LNCAP (cell line): Measurements from ENCODE around the gene DNAJB4.

Source experiments
- TF ChIP-seq, protein P1 (sequence below): fragments of 450-650 bp; IDR thresholded peaks from 2 replicates; pipeline ENCODE4 v1.5.1; 2017; ENCODE audit warnings: mild to moderate bottlenecking

The DNAJB4 gene

DNA sequence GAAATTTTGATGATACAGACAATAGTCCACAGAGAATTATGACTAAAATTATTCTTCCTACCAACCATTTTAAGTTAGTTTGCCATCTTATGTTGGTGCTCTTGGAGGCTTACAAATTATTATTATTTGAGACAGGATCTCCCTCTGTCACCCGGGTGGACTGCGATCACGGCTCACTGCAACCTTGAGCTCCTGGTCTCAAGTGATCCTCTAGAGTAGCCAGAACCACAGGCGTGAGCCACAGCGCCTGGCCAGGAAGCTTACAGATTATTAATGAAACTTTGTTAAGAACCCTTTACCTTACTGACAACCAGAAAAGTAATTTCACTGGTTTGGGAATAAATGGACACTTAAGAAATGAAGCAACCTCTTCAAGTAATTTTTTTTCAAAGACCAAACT lies 8.0 kb upstream of the DNAJB4 start:
- TF ChIP-seq, protein P1, sequence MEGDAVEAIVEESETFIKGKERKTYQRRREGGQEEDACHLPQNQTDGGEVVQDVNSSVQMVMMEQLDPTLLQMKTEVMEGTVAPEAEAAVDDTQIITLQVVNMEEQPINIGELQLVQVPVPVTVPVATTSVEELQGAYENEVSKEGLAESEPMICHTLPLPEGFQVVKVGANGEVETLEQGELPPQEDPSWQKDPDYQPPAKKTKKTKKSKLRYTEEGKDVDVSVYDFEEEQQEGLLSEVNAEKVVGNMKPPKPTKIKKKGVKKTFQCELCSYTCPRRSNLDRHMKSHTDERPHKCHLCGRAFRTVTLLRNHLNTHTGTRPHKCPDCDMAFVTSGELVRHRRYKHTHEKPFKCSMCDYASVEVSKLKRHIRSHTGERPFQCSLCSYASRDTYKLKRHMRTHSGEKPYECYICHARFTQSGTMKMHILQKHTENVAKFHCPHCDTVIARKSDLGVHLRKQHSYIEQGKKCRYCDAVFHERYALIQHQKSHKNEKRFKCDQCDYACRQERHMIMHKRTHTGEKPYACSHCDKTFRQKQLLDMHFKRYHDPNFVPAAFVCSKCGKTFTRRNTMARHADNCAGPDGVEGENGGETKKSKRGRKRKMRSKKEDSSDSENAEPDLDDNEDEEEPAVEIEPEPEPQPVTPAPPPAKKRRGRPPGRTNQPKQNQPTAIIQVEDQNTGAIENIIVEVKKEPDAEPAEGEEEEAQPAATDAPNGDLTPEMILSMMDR, result no peak

DNA sequence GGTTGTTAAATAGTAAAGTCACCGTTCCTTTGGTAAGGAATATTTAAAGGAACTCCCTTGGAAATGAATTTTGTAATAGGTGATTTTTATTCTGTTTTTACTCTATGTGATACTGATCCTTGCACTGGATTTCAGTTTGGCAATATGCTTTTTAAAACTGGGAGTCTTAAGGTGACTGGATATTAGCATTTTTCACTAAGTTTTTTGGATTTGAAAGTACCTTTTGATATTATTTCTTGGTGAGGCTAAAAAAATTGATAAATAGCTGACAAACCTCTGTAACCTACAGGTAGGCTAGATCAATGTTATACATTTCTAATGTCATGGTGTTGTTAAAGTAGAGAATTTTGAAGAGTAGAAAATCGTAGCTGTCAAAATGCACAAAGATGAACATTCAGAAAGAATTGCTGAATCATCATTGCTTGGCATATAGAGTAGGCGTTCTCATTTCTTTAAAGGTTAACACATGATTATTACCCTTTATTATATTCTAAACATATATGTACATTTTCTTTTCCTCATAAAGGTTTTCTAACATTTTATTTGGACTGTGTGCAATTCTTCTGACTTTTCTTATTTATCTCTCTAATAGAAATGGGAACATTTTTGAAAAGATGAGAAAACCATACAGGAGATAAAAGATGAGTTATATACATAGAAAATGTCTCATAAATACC lies 1.5 kb upstream of the DNAJB4 start:
- TF ChIP-seq, protein P1, result no peak

DNA sequence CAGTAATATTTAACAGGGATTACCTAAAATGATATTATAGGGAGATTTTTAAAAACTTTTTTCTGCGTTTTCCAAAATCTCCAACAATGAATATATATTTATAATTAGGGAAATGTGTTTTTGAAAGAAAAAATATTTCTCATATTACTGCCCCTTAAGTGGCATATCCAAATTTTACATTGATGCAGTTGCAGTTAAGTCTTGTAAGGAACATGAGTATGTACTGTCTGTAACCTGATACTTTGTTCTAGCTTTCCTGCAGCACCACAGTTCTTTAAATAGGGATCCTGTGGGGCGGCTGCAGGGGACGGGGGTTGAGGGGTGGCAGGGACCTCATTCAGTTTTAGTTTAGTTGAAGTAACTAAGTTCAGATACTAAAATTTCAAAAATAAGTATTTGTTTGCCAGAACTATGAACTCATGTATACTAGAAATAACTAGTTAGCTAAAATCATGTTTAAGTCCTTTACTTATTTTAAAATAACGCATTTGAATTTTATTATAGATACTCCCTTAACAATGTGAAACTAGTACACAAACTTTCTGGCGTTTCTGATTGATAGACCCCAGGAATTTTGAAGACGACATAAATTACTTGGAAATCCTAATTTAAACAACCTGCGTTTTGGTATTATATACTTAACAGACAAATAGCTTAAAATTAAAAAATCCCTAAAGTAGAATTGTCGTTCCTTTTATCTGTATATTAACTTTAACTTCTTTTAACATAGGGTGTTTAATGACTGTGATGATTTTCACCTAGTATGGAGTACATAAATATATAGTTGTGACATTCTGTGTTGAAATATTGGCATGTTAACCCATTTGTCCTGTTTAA lies 639 bp upstream of the DNAJB4 start:
- TF ChIP-seq, protein P1, result no peak

DNA sequence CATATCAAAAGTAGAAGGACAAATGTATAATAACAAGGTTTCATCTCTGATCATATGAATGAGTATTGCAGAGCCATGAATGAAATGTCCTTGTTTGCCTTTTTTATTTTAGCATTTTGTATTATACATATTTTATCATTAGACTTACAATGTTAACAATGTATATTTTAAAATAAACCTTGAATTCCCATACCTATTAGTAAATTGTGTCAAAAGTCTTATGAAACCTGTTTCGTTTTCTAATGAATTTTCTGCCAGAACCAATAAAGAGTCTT lies 646 bp downstream of the DNAJB4 start:
- TF ChIP-seq, protein P1, result no peak

DNA sequence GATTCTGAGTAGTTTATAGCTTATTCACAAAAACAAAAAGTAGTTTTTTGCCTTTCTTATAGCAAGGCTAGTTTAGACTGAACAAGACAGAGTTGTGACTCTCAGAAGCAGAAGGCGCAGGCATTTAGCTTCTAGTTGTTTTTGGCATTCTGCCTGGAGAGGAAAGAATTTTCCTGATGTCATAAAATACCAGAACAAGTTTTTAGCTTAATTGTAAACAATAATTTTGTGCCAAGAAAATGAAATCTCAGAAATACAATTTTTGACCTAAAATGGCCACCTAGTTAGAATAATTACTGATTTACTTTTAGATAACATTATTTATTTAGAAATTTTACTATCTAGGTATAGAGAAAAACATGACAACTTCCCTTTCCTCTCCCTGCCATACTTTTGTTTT lies 1.0 kb downstream of the DNAJB4 start:
- TF ChIP-seq, protein P1, result no peak

DNA sequence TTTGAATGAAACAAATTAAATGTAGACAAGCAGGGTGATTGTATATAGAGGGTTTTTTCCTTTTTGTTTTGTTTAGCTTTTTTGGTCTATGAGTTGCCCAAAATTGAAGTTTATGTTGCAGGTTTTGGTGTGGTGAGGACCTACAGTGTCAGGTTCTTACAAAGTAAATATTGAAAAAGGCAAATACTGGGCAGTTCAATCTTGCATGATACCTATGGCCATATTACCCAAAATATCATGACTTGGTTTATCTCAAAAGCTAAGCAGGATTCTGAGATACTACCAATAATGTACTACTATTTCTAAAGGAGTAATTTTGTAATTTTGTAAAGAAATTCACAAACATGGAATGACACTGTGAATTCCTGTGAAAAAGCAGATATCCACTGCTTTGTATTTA lies 1.8 kb downstream of the DNAJB4 start:
- TF ChIP-seq, protein P1, result no peak

DNA sequence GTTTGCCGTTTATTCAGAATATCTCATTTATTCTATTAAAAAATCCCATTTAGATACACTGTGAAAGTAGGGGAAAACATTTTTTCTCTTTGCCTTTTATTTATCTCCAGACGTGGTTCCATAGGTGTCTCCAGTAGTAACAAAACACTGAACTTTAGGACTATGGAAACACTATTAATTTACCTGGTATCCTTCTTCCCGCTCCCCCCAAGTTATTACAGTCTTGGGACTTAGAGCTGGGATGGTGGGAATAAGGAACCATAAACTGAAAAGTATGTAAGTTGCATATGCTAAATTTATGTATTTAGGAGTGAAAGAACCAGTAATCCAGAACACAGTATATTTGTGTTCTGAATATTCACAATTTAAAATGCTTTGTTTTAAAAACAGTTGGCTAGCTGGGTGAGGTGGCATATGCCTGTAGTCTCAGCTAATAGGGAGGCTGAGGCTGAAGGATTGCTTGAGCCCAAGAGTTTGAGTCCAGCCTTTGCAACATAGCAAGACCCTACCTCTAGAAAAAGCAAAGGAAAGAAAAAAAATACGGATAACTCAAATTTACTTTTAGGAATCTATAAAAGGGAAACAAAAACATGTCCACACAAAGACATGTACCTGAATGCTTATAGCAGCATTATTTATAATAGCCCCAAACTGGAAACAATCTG lies 3.1 kb downstream of the DNAJB4 start:
- TF ChIP-seq, protein P1, result no peak
